ENCODE measurements around the gene P4HA2.

Gene P4HA2

GRCh38 chr5:132202711-132203463 is 24.8 kb downstream of the P4HA2 start (continued):
- TF ChIP-seq ISL1 (CRISPR knock-in tag; IDR thresholded peaks at IDR 0.05): no peak
- TF ChIP-seq RARB (CRISPR knock-in tag; IDR thresholded peaks at IDR 0.05): no peak
- TF ChIP-seq ZC3H10 (CRISPR knock-in tag; IDR thresholded peaks at IDR 0.05): no peak
- TF ChIP-seq CSDC2 (CRISPR knock-in tag; IDR thresholded peaks at IDR 0.05): no peak
- no peak for TF ChIP-seq CSRNP3 (CRISPR knock-in tag; IDR thresholded peaks at IDR 0.05)
- TF ChIP-seq ZNF565 (CRISPR knock-in tag; conservative IDR thresholded peaks at IDR 0.05; ENCODE audit: low read depth): no peak
- TF ChIP-seq PATZ1 (CRISPR knock-in tag; IDR thresholded peaks at IDR 0.05; ENCODE audit: borderline replicate concordance): no peak
- no peak for TF ChIP-seq ZNF70 (CRISPR knock-in tag; IDR thresholded peaks at IDR 0.05)
- no peak for TF ChIP-seq ZFP3 (CRISPR knock-in tag; IDR thresholded peaks at IDR 0.05)
- no peak for TF ChIP-seq OSR1 (CRISPR knock-in tag; IDR thresholded peaks at IDR 0.05)
- no peak for TF ChIP-seq GLIS3 (CRISPR knock-in tag; IDR thresholded peaks at IDR 0.05)
- no peak for TF ChIP-seq PPARA (CRISPR knock-in tag; IDR thresholded peaks at IDR 0.05; ENCODE audit: borderline replicate concordance)

- TF ChIP-seq ISL1 (CRISPR knock-in tag; IDR thresholded peaks at IDR 0.05): no peak
- no peak for TF ChIP-seq RARB (CRISPR knock-in tag; IDR thresholded peaks at IDR 0.05)
- no peak for TF ChIP-seq ZFP30 (CRISPR knock-in tag; IDR thresholded peaks at IDR 0.05)
- no peak for TF ChIP-seq GLIS3 (CRISPR knock-in tag; IDR thresholded peaks at IDR 0.05)
- no peak for TF ChIP-seq SNAI2 (CRISPR knock-in tag; IDR thresholded peaks at IDR 0.05)
- TF ChIP-seq OSR1 (CRISPR knock-in tag; IDR thresholded peaks at IDR 0.05): no peak
- no peak for TF ChIP-seq PPARA (CRISPR knock-in tag; IDR thresholded peaks at IDR 0.05; ENCODE audit: borderline replicate concordance)
- TF ChIP-seq CREB5 (CRISPR knock-in tag; IDR thresholded peaks at IDR 0.05; ENCODE audit: low read depth): no peak
- TF ChIP-seq CSRNP3 (CRISPR knock-in tag; IDR thresholded peaks at IDR 0.05): no peak
- TF ChIP-seq CSDC2 (CRISPR knock-in tag; IDR thresholded peaks at IDR 0.05): no peak
- no peak for TF ChIP-seq TOX (CRISPR knock-in tag; IDR thresholded peaks at IDR 0.05; ENCODE audit: borderline replicate concordance)
- no peak for TF ChIP-seq ZNF8 (CRISPR knock-in tag; IDR thresholded peaks at IDR 0.05)
- no peak for TF ChIP-seq ESRRG (CRISPR knock-in tag; IDR thresholded peaks at IDR 0.05)
- TF ChIP-seq ARNTL (CRISPR knock-in tag; IDR thresholded peaks at IDR 0.05; ENCODE audit: borderline replicate concordance, low read depth): no peak
- no peak for TF ChIP-seq BACH2 (CRISPR knock-in tag; IDR thresholded peaks at IDR 0.05; ENCODE audit: borderline replicate concordance)
- no peak for ATAC-seq
Observed at GRCh38 chr5:132199116-132199680, 28.5 kb downstream of the P4HA2 start.

GRCh38 chr5:132198571-132198970 is 29.1 kb downstream of the P4HA2 start:
- ATAC-seq: no peak
- TF ChIP-seq ZC3H10 (CRISPR knock-in tag; IDR thresholded peaks at IDR 0.05) (no peak), TCF4 (CRISPR knock-in tag; IDR thresholded peaks at IDR 0.05; ENCODE audit: borderline replicate concordance) (no peak), CREB5 (CRISPR knock-in tag; IDR thresholded peaks at IDR 0.05; ENCODE audit: low read depth) (no peak), PPARA (CRISPR knock-in tag; IDR thresholded peaks at IDR 0.05; ENCODE audit: borderline replicate concordance) (no peak)

Data from SK-N-SH treated with all-trans-retinoic acid at 6 μM for 48 hours (cell line).